ENCODE data around the gene GRID1.

- no peak for TF ChIP-seq EP300 (IDR thresholded peaks at IDR 0.05)
- no peak for TF ChIP-seq POLR2AphosphoS5 (IDR thresholded peaks at IDR 0.05)
- no peak for TF ChIP-seq CTCF (IDR thresholded peaks at IDR 0.05)
These were observed 383.5 kb downstream of the GRID1 start for GRCh38 chr10:85983051-85983450.
